ENCODE data around the gene COL15A1.

DNA sequence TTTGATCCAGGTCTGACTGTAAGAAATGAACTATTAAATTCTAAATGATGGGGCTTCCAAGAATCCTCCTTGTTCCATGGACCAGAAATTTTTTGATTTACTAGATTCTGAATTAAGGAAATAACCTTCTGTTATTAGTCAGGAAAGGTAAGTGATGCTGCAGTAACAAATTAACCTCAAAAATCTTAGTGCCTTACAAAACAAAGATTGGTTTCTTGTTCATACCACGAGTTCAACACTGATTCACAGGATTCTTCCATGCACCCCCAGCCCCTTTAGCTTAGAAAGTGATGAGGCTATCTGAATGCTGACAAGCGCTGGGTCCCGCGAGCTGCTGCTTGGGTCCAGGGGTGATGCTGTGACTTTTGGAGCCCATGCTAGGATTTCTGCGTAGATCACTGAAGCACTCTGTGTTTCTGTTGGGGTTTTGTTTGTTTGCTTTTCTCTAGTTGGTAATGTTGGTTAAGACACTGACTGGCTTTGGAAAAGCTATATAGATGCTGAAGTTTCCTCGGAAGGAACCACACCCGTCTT is 52.3 kb downstream of the COL15A1 start:
- TF ChIP-seq RBM22 (optimal IDR thresholded peaks at IDR 0.05; ENCODE audit: low read length) (no peak), SRF (IDR thresholded peaks at IDR 0.05; ENCODE audit: low read depth, low read length) (no peak), RELA (CRISPR knock-in tag; IDR thresholded peaks at IDR 0.05) (no peak), POLR2AphosphoS2 (IDR thresholded peaks at IDR 0.05; ENCODE audit: low read depth, low read length) (no peak), HNRNPH1 (optimal IDR thresholded peaks at IDR 0.05; ENCODE audit: low read depth, low read length) (no peak), HNRNPUL1 (IDR thresholded peaks at IDR 0.05; ENCODE audit: low read depth, low read length) (no peak), POLR2AphosphoS5 (IDR thresholded peaks at IDR 0.05; ENCODE audit: low read depth, low read length) (no peak)
- TF ChIP-seq, protein P1, sequence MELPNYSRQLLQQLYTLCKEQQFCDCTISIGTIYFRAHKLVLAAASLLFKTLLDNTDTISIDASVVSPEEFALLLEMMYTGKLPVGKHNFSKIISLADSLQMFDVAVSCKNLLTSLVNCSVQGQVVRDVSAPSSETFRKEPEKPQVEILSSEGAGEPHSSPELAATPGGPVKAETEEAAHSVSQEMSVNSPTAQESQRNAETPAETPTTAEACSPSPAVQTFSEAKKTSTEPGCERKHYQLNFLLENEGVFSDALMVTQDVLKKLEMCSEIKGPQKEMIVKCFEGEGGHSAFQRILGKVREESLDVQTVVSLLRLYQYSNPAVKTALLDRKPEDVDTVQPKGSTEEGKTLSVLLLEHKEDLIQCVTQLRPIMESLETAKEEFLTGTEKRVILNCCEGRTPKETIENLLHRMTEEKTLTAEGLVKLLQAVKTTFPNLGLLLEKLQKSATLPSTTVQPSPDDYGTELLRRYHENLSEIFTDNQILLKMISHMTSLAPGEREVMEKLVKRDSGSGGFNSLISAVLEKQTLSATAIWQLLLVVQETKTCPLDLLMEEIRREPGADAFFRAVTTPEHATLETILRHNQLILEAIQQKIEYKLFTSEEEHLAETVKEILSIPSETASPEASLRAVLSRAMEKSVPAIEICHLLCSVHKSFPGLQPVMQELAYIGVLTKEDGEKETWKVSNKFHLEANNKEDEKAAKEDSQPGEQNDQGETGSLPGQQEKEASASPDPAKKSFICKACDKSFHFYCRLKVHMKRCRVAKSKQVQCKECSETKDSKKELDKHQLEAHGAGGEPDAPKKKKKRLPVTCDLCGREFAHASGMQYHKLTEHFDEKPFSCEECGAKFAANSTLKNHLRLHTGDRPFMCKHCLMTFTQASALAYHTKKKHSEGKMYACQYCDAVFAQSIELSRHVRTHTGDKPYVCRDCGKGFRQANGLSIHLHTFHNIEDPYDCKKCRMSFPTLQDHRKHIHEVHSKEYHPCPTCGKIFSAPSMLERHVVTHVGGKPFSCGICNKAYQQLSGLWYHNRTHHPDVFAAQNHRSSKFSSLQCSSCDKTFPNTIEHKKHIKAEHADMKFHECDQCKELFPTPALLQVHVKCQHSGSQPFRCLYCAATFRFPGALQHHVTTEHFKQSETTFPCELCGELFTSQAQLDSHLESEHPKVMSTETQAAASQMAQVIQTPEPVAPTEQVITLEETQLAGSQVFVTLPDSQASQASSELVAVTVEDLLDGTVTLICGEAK (IDR thresholded peaks at IDR 0.05): no peak
- TF ChIP-seq, protein P1 (CRISPR knock-in tag; IDR thresholded peaks at IDR 0.05): no peak
- TF ChIP-seq, protein P2, sequence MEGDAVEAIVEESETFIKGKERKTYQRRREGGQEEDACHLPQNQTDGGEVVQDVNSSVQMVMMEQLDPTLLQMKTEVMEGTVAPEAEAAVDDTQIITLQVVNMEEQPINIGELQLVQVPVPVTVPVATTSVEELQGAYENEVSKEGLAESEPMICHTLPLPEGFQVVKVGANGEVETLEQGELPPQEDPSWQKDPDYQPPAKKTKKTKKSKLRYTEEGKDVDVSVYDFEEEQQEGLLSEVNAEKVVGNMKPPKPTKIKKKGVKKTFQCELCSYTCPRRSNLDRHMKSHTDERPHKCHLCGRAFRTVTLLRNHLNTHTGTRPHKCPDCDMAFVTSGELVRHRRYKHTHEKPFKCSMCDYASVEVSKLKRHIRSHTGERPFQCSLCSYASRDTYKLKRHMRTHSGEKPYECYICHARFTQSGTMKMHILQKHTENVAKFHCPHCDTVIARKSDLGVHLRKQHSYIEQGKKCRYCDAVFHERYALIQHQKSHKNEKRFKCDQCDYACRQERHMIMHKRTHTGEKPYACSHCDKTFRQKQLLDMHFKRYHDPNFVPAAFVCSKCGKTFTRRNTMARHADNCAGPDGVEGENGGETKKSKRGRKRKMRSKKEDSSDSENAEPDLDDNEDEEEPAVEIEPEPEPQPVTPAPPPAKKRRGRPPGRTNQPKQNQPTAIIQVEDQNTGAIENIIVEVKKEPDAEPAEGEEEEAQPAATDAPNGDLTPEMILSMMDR (CRISPR knock-in tag; IDR thresholded peaks at IDR 0.05): no peak
- TF ChIP-seq, protein P3, sequence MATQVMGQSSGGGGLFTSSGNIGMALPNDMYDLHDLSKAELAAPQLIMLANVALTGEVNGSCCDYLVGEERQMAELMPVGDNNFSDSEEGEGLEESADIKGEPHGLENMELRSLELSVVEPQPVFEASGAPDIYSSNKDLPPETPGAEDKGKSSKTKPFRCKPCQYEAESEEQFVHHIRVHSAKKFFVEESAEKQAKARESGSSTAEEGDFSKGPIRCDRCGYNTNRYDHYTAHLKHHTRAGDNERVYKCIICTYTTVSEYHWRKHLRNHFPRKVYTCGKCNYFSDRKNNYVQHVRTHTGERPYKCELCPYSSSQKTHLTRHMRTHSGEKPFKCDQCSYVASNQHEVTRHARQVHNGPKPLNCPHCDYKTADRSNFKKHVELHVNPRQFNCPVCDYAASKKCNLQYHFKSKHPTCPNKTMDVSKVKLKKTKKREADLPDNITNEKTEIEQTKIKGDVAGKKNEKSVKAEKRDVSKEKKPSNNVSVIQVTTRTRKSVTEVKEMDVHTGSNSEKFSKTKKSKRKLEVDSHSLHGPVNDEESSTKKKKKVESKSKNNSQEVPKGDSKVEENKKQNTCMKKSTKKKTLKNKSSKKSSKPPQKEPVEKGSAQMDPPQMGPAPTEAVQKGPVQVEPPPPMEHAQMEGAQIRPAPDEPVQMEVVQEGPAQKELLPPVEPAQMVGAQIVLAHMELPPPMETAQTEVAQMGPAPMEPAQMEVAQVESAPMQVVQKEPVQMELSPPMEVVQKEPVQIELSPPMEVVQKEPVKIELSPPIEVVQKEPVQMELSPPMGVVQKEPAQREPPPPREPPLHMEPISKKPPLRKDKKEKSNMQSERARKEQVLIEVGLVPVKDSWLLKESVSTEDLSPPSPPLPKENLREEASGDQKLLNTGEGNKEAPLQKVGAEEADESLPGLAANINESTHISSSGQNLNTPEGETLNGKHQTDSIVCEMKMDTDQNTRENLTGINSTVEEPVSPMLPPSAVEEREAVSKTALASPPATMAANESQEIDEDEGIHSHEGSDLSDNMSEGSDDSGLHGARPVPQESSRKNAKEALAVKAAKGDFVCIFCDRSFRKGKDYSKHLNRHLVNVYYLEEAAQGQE (IDR thresholded peaks at IDR 0.05; ENCODE audit: borderline replicate concordance in 1 of 2, low read depth in 1 of 2, low read length in 2 of 2): no peak
- TF ChIP-seq, protein P4, sequence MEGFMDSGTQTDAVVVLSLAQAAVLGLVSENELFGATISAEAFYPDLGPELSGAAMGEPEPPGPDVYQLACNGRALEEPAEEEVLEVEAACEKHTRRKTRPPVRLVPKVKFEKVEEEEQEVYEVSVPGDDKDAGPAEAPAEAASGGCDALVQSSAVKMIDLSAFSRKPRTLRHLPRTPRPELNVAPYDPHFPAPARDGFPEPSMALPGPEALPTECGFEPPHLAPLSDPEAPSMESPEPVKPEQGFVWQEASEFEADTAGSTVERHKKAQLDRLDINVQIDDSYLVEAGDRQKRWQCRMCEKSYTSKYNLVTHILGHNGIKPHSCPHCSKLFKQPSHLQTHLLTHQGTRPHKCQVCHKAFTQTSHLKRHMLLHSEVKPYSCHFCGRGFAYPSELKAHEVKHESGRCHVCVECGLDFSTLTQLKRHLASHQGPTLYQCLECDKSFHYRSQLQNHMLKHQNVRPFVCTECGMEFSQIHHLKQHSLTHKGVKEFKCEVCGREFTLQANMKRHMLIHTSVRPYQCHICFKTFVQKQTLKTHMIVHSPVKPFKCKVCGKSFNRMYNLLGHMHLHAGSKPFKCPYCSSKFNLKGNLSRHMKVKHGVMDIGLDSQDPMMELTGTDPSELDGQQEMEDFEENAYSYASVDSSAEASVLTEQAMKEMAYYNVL (CRISPR knock-in tag; IDR thresholded peaks at IDR 0.05; ENCODE audit: borderline replicate concordance): no peak
- TF ChIP-seq, protein P5, sequence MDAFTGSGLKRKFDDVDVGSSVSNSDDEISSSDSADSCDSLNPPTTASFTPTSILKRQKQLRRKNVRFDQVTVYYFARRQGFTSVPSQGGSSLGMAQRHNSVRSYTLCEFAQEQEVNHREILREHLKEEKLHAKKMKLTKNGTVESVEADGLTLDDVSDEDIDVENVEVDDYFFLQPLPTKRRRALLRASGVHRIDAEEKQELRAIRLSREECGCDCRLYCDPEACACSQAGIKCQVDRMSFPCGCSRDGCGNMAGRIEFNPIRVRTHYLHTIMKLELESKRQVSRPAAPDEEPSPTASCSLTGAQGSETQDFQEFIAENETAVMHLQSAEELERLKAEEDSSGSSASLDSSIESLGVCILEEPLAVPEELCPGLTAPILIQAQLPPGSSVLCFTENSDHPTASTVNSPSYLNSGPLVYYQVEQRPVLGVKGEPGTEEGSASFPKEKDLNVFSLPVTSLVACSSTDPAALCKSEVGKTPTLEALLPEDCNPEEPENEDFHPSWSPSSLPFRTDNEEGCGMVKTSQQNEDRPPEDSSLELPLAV (CRISPR knock-in tag; conservative IDR thresholded peaks at IDR 0.05; ENCODE audit: low read depth): no peak
